Activated CD4-positive, alpha-beta T cell treated with anti-CD3 and anti-CD28 coated beads for 36 hours (primary cell): Measurements from ENCODE around the gene MED9. TPM values are rescaled to one million over a fixed set of nuclear protein-coding genes. Genes with fewer than 3 reads are reported as not detected.
"Not testable (repeated sequence)": the region's sequence is repeated elsewhere in the genome, so short reads cannot be mapped to it uniquely, and the experiment has no call there.

Experiments used
- ATAC-seq: fragments of 200-7000 bp; cut with Tn5 transposase; one replicate; pipeline ENCODE4 v1.10.0; 2021; ENCODE audit warnings: mild to moderate bottlenecking, moderate library complexity
- CTCF ChIA-PET: fragments of 350-600 bp; sonication (Branson Sonifier 250); formaldehyde crosslinking; loops from one replicate; lab custom pipeline; 2021; ENCODE audit warnings: antibody characterized with exemption; lab: Charles Lee
- POLR2A ChIA-PET: fragments of 350-600 bp; sonication (Branson Sonifier 250); formaldehyde crosslinking; loops from one replicate; lab custom pipeline; 2021; ENCODE audit warnings: antibody characterized with exemption, inconsistent platforms; lab: Charles Lee
- DNase-seq: peaks from one replicate; pipeline ENCODE4 v3.0.0-alpha.2; 2020
- H3K27ac Mint-ChIP-seq: one replicate; pipeline ENCODE4 v1.8.0; 2021; ENCODE audit warnings: mixed read lengths
- H3K27me3 Mint-ChIP-seq: one replicate; pipeline ENCODE4 v1.8.0; 2021; ENCODE audit warnings: mixed read lengths
- H3K36me3 Mint-ChIP-seq: one replicate; pipeline ENCODE4 v1.8.0; 2021; ENCODE audit warnings: low read depth, mixed read lengths
- H3K4me1 Mint-ChIP-seq: one replicate; pipeline ENCODE4 v1.8.0; 2021; ENCODE audit warnings: mixed read lengths
- H3K4me3 Mint-ChIP-seq: one replicate; pipeline ENCODE4 v1.8.0; 2021; ENCODE audit warnings: mild to moderate bottlenecking, moderate library complexity, mixed read lengths
- H3K9me3 Mint-ChIP-seq: one replicate; pipeline ENCODE4 v1.8.0; 2021; ENCODE audit warnings: low read depth, mixed read lengths
- intact Hi-C, 2 experiments: fragments of 100-400 bp; cut with DNase I in 1 of 2; cut with micrococcal nuclease in 1 of 2; formaldehyde crosslinking; loops; one replicate each; pipeline versions ENCODE4 v1.14.2 to v1.15.1; 2022 to 2024; cut with DNase I, micrococcal nuclease
- total RNA-seq, 2 experiments: library from RNA; stranded (reverse); gene quantifications; one replicate each; pipeline ENCODE4 v1.2.3, GENCODE V29; 2021

MED9 gene
- total RNA-seq, 2 experiments from 2014 or later = 12.2 to 14.3 TPM

GRCh38 chr17:17455173-17455572 lies 21.6 kb upstream of the MED9 start:
- ChIA-PET CTCF (interaction anchor here (1.7 kb wide), 1 partner anchor 8 kb away, joined by 4 read pairs; no protein-coding TSS in a partner anchor), POLR2A (no interaction called here)
- intact Hi-C loops = no loop called here
- Mint-ChIP-seq H3K9me3 (peaks cover 4% of the 10 kb centered on the region), H3K4me3 (no peak overlapping the region), H3K36me3 (no peaks in the 10 kb centered on the region), H3K4me1 (no peaks in the 10 kb centered on the region), H3K27me3 (no peaks in the 10 kb centered on the region), H3K27ac (no peak overlapping the region)
- ATAC-seq (no peak), DNase-seq (no peak)

DNA sequence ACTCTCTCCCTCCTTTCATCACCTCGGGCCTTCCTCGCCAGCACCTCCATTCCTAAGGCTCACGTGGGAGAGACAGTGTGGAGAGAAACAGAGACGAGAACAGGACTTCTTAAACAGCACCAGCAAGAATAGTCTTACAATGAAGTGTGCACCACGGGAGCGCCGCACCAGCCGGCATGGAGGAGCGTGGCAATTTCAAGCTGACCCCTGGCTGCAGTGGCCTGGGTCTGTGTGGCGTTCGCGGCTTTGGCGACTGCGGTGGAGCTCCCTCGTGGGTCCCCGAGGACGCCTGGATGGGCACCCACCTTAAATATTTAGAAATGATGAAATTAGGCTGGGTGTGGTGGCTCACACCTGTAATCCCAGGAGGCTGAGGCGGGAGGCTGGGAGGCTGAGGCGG lies 20.5 kb upstream of the MED9 start:
- H3K27me3 Mint-ChIP-seq = no peaks in the 10 kb centered on the region
- H3K4me3 Mint-ChIP-seq = no peak overlapping the region
- ChIA-PET POLR2A (no interaction called here), CTCF (interaction anchor here (1.2 to 1.7 kb wide), 3 partner anchors 9 to 100 kb away, joined by 3 to 7 read pairs (median 4); no protein-coding TSS in a partner anchor)
- DNase-seq (no peak), ATAC-seq (no peak)
- intact Hi-C loops = no loop called here
- H3K27ac Mint-ChIP-seq = no peak overlapping the region
- peaks cover 5% of the 10 kb centered on the region for H3K9me3 Mint-ChIP-seq
- H3K36me3 Mint-ChIP-seq = no peaks in the 10 kb centered on the region
- H3K4me1 Mint-ChIP-seq = no peaks in the 10 kb centered on the region

DNA sequence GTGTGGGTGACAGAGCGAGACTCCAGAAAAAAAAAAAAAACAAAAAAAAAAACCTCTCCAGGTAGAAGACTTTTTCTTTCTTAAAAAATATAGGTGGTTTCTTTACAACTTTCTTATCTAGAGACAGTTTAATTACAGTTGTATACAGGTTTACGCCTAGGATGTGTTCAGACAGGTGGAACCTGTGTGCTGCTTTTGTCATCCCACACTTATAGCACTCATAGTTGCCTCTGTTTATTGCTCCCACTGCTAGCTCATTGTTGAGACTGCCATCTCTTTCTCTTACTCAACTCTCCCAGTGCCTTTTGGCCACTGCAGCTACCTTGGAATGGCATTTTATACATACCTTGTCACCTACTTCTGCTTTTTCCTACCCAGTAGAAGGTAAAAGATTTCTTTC lies 19.1 kb upstream of the MED9 start:
- no peak for DNase-seq
- Mint-ChIP-seq H3K4me3 (no peak overlapping the region), H3K27me3 (no peaks in the 10 kb centered on the region), H3K4me1 (no peaks in the 10 kb centered on the region), H3K9me3 (peaks cover 5% of the 10 kb centered on the region), H3K36me3 (no peaks in the 10 kb centered on the region), H3K27ac (no peak overlapping the region)
- intact Hi-C loops = no loop called here
- ChIA-PET CTCF (interaction anchor here (0.6 to 1.2 kb wide), 3 partner anchors 14 to 184 kb away, joined by 3 read pairs; no protein-coding TSS in a partner anchor), POLR2A (no interaction called here)
- ATAC-seq = no peak

- POLR2A ChIA-PET = no interaction called here
- CTCF ChIA-PET = no interaction called here
- H3K27ac Mint-ChIP-seq = no peak overlapping the region
- DNase-seq (no peak), ATAC-seq (no peak)
- intact Hi-C loops = no loop called here
- peaks cover 5% of the 10 kb centered on the region for H3K9me3 Mint-ChIP-seq
- peaks cover 4% of the 10 kb centered on the region for H3K27me3 Mint-ChIP-seq
- no peak overlapping the region for H3K4me3 Mint-ChIP-seq
- H3K36me3 Mint-ChIP-seq = no peaks in the 10 kb centered on the region
- no peaks in the 10 kb centered on the region for H3K4me1 Mint-ChIP-seq
Observed at GRCh38 chr17:17460038-17460437, 16.8 kb upstream of the MED9 start.

DNA sequence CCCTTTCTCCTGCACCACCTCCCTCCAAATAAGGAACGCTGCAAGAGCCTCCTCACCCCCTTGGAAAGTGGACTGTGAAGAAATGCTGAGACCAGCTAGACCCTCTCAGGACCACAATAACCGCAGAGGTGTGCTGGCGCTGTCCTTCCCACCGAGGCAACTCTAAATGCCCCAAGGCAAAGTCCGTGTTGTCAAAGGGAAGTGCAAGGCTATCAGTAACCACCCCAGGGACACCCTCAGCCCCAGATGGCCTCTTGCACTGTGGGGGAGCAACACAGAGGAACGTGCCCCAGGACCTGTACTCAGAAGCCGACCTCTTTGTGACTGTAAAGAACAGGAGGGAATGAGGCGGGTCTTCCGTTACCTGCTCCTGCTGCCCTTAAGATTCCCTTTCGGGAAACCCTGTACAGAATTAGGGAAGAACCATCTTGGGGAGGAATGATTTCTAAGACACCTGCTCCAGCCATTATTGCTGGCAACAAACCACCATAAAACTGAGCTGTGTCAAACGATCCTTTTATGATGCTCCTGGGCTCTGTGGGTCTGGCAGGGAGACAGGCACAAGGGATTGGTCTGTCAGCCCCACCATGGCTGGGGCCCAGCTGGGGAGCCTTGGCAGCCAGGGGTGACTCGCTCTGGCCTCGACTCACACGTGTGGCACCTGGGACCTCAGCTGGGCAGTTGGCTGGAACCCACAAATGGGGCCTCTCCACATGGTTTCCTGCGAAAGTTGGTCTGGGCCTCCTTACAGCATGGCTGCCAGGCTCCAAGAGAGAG lies 14.6 kb upstream of the MED9 start:
- ATAC-seq (no peak), DNase-seq (no peak)
- peaks cover 4% of the 10 kb centered on the region for H3K27me3 Mint-ChIP-seq
- ChIA-PET POLR2A (interaction anchor here (0.6 kb wide), 1 partner anchor 435 kb away, joined by 5 read pairs; no protein-coding TSS in a partner anchor), CTCF (interaction anchor here (0.7 kb wide), 1 partner anchor 91 kb away, joined by 3 read pairs; no protein-coding TSS in a partner anchor)
- H3K4me1 Mint-ChIP-seq = no peaks in the 10 kb centered on the region
- H3K9me3 Mint-ChIP-seq = peaks cover 5% of the 10 kb centered on the region
- no peak overlapping the region for H3K4me3 Mint-ChIP-seq
- no peaks in the 10 kb centered on the region for H3K36me3 Mint-ChIP-seq
- intact Hi-C loops = no loop called here
- no peak overlapping the region for H3K27ac Mint-ChIP-seq

DNA sequence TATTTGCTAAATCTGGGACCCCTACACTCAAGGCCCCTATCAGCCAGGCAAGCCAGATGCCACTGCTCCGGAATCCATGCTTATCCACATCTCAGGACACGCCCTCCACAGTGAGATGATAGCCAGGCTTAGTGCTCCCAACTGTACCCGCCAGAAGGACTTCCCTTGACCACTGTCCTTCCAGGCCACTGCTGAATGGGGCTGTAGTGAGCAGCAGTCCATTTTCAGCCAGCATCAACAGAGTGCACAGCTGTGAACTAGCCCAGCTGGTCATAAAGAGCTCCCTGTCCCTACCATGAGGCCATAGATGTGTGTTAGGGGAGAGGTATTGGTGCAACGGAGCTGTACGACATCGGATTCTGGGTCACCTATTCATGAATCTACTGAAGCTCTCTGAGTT lies 13.0 kb upstream of the MED9 start:
- Mint-ChIP-seq H3K4me3 (no peak overlapping the region), H3K27ac (no peak overlapping the region), H3K36me3 (no peaks in the 10 kb centered on the region), H3K4me1 (no peaks in the 10 kb centered on the region), H3K9me3 (peaks cover 5% of the 10 kb centered on the region), H3K27me3 (peaks cover 4% of the 10 kb centered on the region)
- no peak for DNase-seq
- ChIA-PET CTCF (interaction anchor here (1.1 kb wide), 1 partner anchor 472 kb away, joined by 4 read pairs; no protein-coding TSS in a partner anchor), POLR2A (no interaction called here)
- ATAC-seq = no peak
- intact Hi-C loops = no loop called here

- not testable (repeated sequence) for H3K4me3 Mint-ChIP-seq
Observed at GRCh38 chr17:17465878-17466277, 10.9 kb upstream of the MED9 start.

GRCh38 chr17:17466511-17466910 lies 10.3 kb upstream of the MED9 start:
- H3K4me3 Mint-ChIP-seq = no peak overlapping the region
- ChIA-PET POLR2A (no interaction called here), CTCF (interaction anchor here (0.7 to 0.9 kb wide), 2 partner anchors 30 to 1309 kb away, joined by 3 read pairs; no protein-coding TSS in a partner anchor)
- H3K27me3 Mint-ChIP-seq = peaks cover 4% of the 10 kb centered on the region
- intact Hi-C loops = no loop called here
- no peaks in the 10 kb centered on the region for H3K36me3 Mint-ChIP-seq
- H3K27ac Mint-ChIP-seq = no peak overlapping the region
- H3K4me1 Mint-ChIP-seq = no peaks in the 10 kb centered on the region
- no peaks in the 10 kb centered on the region for H3K9me3 Mint-ChIP-seq
- DNase-seq = no peak
- ATAC-seq = no peak

More at GRCh38 chr17:17465878-17466277, 10.9 kb upstream of the MED9 start:
- H3K27me3 Mint-ChIP-seq, H3K9me3 Mint-ChIP-seq, ATAC-seq, H3K27ac Mint-ChIP-seq, DNase-seq, intact Hi-C loops, H3K36me3 Mint-ChIP-seq, H3K4me1 Mint-ChIP-seq: not testable (repeated sequence)
- CTCF ChIA-PET = interaction anchor here (0.6 kb wide), 1 partner anchor 164 kb away, joined by 4 read pairs; no protein-coding TSS in a partner anchor
- POLR2A ChIA-PET = interaction anchor here (0.8 kb wide), 1 partner anchor 167 kb away, joined by 4 read pairs; no protein-coding TSS in a partner anchor

DNA sequence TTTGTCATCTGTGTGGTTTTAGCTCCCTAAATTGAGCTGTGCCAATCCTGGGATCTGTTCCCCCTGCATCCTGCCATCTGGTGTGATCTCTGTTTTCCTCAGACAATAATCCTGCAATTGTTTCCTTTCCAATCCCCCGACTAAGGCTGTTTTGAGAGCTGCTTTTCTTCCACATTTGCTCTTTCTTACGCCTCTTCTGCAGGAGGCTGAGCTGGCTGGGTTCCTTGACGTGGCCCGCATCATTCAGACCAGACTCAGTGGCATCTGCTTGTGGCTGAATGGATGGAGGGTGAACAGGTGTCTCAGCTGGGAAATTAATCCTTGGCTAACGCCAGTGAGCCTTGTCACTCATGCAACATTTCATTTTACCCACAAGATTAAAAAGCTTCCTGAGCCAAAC lies 9.8 kb upstream of the MED9 start:
- intact Hi-C loops = no loop called here

GRCh38 chr17:17467720-17468119 lies 9.1 kb upstream of the MED9 start:
- no peak overlapping the region for H3K27ac Mint-ChIP-seq
- no peaks in the 10 kb centered on the region for H3K36me3 Mint-ChIP-seq
- no peaks in the 10 kb centered on the region for H3K9me3 Mint-ChIP-seq
- H3K4me3 Mint-ChIP-seq = no peak overlapping the region
- ChIA-PET CTCF (interaction anchor here (0.7 to 1.3 kb wide), 4 partner anchors 13 to 174 kb away, joined by 3 to 5 read pairs (median 3); partner anchors contain the start of gene RASD1), POLR2A (no interaction called here)
- peaks cover 5% of the 10 kb centered on the region for H3K4me1 Mint-ChIP-seq
- peaks cover 4% of the 10 kb centered on the region for H3K27me3 Mint-ChIP-seq
- intact Hi-C loops = no loop called here
- ATAC-seq (no peak), DNase-seq (no peak)

More for the DNA sequence above, 9.8 kb upstream of the MED9 start:
- Mint-ChIP-seq H3K36me3 (no peaks in the 10 kb centered on the region), H3K27me3 (peaks cover 4% of the 10 kb centered on the region), H3K27ac (no peak overlapping the region), H3K4me3 (no peak overlapping the region), H3K9me3 (no peaks in the 10 kb centered on the region), H3K4me1 (no peaks in the 10 kb centered on the region)
- DNase-seq (no peak), ATAC-seq (no peak)
- ChIA-PET CTCF (interaction anchor here (0.7 to 0.9 kb wide), 3 partner anchors 14 to 1309 kb away, joined by 3 read pairs; no protein-coding TSS in a partner anchor), POLR2A (no interaction called here)

DNA sequence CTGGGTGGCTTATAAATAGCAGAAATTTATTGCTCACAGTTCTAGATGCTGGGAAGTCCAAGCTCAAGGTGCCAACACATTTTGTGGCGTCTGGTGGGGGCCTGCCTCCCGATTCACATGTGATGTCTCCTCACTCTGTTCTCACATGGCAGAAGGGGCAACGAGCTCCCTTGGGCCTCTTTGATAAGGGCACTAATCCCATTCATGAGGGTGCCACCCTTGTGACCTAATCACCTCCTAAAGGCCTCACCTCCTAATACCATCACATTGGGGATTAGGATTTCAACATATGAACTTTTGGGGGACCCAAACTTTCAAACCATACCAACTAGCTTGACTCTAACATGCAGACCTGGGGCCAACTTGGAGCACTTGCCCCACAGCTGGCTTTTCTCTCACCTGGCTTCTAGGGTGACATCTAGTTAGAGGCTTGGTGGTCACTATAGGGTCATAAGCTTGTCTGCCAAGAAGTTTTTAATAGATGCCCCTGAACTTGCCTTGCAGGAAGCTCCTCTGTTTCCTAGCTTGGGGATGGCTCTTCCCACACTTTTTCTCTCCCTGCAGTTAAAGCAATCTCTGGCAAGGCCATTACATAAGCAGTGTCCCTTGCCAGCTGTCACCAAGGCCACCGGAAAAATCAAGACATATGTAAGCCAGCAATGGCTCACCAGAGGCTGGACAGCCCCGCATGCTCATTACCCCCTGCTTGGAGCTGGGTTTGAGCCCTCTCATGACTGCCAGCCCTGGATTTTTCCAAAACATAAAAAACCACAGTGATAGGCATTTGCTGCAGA lies 8.4 kb upstream of the MED9 start:
- Mint-ChIP-seq H3K27me3 (peaks cover 4% of the 10 kb centered on the region), H3K4me1 (peaks cover 5% of the 10 kb centered on the region), H3K4me3 (no peak overlapping the region), H3K27ac (no peak overlapping the region), H3K36me3 (no peaks in the 10 kb centered on the region), H3K9me3 (no peaks in the 10 kb centered on the region)
- no peak for DNase-seq
- CTCF ChIA-PET = interaction anchor here (1.0 to 1.3 kb wide), 3 partner anchors 28 to 174 kb away, joined by 3 to 5 read pairs (median 3); partner anchors contain the start of gene RASD1
- no peak for ATAC-seq
- POLR2A ChIA-PET = no interaction called here
- intact Hi-C loops = no loop called here
